Astrocyte of the spinal cord (primary cell): Measurements from ENCODE around the gene TAGLN2.
"Not testable (repeated sequence)": the region's sequence is repeated elsewhere in the genome, so short reads cannot be mapped to it uniquely, and the experiment has no call there.

Experiments
- DNase-seq: peaks from one replicate; pipeline ENCODE4 v3.0.0; 2011; ENCODE audit warnings: low read depth, low spot score
- H3K4me3 ChIP-seq: 2 replicates; pipeline ENCODE4 v1.5.1; 2011; ENCODE audit warnings: low read depth, mild to moderate bottlenecking, low read length, moderate library complexity
- in situ Hi-C: cut with HindIII; loops from 2 replicates; pipeline ENCODE4 v1.10.0; 2017; ENCODE audit warnings: low sequenced_read_pairs
- TF ChIP-seq, protein P1 (sequence below): IDR thresholded peaks from 2 replicates; pipeline ENCODE4 v1.5.1; 2012; ENCODE audit warnings: low read depth, mild to moderate bottlenecking, low read length, inconsistent platforms

TAGLN2 gene

DNA sequence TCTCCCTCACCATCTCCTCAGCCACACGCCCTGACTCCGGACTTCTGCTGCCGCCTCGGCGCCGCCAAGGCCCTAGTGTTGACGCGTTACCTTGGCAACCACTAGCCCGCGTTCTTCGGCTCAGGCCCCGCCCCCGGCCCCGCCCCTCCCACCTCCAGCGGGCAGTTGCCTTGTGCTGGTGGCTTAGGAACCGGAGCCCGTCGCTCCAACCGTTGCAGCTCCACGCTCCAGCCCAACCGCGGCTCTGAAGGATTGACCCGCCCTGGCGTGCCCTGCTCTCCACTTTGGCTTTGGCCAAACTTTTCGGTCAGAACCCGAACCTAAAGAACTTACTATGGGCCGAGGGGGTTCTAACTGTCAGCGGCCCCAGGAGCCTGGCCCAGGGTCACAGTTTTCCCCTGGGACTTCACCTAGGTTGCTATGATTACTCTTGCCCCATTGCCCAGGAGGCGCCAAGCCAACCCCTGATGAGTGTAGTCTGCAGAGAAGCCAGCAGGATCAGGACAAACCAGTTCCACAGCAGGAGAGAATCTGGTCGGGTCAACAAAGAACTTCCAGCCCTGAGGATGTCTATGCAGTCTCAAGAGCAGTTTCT is 25.1 kb downstream of the TAGLN2 start, which contains the start of gene CFAP45:
TSS of gene CFAP45 (minus strand) at position 80 of the 595 bp plus-strand sequence. CDS start at position 13, 67 bp downstream.
- in situ Hi-C loops: no loop called here
- TF ChIP-seq, protein P1, sequence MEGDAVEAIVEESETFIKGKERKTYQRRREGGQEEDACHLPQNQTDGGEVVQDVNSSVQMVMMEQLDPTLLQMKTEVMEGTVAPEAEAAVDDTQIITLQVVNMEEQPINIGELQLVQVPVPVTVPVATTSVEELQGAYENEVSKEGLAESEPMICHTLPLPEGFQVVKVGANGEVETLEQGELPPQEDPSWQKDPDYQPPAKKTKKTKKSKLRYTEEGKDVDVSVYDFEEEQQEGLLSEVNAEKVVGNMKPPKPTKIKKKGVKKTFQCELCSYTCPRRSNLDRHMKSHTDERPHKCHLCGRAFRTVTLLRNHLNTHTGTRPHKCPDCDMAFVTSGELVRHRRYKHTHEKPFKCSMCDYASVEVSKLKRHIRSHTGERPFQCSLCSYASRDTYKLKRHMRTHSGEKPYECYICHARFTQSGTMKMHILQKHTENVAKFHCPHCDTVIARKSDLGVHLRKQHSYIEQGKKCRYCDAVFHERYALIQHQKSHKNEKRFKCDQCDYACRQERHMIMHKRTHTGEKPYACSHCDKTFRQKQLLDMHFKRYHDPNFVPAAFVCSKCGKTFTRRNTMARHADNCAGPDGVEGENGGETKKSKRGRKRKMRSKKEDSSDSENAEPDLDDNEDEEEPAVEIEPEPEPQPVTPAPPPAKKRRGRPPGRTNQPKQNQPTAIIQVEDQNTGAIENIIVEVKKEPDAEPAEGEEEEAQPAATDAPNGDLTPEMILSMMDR: no peak
- DNase-seq: peak; percentile 86
- H3K4me3 ChIP-seq: no peak within 1 kb of the TSS

DNA sequence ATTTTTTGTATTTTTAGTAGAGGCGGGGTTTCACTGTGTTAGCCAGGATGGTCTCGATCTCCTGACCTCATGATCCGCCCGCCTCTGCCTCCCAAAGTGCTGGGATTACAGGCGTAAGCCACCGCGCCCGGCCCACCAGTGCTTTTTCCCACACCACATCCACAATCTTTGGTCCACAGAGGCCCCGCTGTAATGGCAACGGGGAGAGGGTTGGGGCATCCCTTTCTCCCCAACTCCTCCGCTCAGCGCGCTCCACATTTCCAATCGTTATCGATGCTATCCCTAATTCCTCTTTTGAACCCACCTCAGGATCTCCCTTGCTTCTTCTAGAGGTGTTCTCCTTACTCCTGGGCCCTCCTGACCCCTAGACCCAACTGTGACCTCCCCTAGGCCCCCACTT is 25.7 kb downstream of the TAGLN2 start:
- in situ Hi-C loops: loop anchor here (25.0 kb wide), 1 partner anchor 112 kb away; the partner anchor contains the start of gene DUSP23
- not testable (repeated sequence) for DNase-seq, H3K4me3 ChIP-seq

DNA sequence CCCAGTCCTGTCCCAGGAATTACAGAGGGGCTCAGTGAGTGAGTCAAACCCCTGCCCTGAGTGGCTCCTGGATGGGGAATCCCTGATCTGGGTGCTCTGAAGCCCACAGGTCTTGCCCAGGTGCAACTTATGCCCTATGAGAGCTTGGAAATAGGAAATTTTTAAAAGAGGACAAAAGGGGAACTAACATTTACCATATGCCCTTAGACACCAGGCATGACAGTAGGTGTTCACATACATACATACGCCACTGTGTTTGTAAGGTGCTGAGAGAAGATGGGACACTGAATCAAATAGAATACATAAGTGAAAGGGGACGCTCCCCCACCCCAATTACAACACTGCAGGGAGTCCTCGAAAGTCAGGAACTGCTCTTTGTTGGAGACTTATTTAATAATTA is 26.8 kb downstream of the TAGLN2 start:
- in situ Hi-C loops: loop anchor here (25.0 kb wide), 1 partner anchor 111 kb away; the partner anchor contains the start of gene DUSP23
- TF ChIP-seq, protein P1: no peak
- no peak for DNase-seq
- H3K4me3 ChIP-seq: no peak overlapping the region

DNA sequence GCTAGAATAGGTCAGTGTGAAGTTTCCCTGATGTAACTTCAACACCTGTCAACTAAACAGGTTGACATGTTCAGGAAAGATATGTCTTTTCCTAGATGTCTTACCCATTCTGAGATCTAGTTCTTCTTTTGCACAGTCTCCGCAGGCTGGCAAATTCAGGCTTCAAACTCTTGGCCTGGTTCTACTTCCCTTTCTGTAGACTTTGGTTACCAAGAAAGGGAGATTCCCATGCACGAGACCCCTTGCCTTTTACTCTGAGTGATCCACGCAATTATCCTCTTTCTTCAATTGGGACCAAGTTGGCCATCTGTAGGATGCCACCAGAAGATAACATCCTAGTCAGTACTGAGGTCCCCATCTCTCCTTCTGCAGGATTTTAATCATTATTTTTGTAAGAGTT is 27.3 kb downstream of the TAGLN2 start:
- in situ Hi-C loops: loop anchor here (25.0 kb wide), 1 partner anchor 111 kb away; the partner anchor contains the start of gene DUSP23
- TF ChIP-seq, protein P1: no peak
- no peak for DNase-seq
- H3K4me3 ChIP-seq: no peak overlapping the region

DNA sequence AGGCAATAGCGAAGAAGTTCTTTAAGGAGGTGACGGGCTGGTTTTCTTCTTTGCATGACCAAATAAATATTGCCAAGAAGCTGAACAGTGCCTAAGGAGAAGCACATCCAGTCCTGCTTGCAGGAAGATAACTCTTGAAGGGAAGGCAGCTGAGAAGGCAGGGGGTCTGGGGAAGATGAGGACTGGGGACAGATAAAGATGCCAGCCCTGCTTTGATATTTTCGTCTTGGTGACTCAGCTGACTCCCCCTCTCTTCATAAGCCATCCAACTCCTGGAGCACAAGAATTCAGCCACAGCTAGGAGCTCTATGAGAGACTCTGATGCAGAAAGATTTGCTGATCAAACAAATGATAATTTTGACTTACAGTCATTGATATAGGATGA is 28.8 kb downstream of the TAGLN2 start:
- in situ Hi-C loops: loop anchor here (25.0 kb wide), 1 partner anchor 109 kb away; the partner anchor contains the start of gene DUSP23
- no peak for DNase-seq
- TF ChIP-seq, protein P1: no peak

DNA sequence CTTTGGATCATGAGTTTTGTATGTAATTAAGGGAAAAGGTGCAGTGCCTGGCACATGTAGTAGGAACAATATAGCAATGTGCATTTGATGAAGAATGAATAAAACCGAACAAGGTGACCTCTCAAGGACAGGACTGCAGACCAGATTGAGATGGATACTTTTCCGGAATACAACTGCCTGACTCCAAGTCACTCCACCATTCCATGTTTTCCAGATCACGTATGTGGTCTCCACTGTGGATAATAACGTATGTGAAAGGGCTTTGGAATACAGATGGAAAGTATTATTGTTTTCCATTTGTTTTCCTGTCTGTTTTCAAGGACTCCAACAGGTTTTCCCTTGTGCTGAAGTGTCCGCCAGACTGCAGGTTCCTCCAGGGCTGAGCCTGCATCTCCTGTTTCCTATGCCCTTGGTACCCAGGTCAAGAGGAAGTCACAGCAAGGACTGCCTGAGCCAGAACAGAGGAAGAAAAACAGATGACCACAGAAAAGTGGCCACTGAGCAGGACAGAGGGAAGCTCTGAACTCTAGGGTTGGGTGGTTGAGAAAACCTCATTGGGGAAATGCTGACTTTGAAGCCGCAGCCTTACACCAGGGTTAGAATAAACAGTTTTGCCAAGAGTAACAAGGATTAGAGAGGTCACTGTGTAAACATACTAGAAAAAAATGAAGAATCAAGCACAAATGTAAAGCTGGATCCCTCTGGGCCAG is 29.3 kb downstream of the TAGLN2 start:
- no peak overlapping the region for H3K4me3 ChIP-seq
- in situ Hi-C loops: loop anchor here (25.0 kb wide), 1 partner anchor 109 kb away; the partner anchor contains the start of gene DUSP23
- TF ChIP-seq, protein P1: no peak
- DNase-seq: no peak

More for the DNA sequence above, 28.8 kb downstream of the TAGLN2 start:
- no peak overlapping the region for H3K4me3 ChIP-seq

DNA sequence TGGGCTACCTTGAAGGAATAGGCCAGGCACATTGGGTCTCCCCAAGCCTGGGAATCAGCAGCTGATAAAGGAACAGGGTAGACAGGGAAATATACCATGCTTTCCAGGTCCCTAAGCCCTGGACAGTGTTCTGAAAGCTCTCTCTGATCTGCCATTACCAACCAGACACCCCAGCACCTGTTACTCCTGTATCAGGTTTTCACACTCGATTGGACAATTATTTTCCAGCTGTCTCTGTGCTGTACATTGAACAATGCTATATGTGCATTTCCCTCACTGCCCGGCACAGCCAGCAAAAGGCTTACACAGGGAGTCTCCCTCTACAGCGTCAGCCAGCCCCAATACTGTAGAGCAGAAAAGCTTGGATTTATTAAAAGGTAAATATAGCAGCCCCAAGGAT is 30.0 kb downstream of the TAGLN2 start:
- in situ Hi-C loops: loop anchor here (25.0 kb wide), 1 partner anchor 108 kb away; the partner anchor contains the start of gene DUSP23
- no peak overlapping the region for H3K4me3 ChIP-seq
- no peak for DNase-seq
- TF ChIP-seq, protein P1: no peak
